Cardiac muscle cell (in vitro differentiated cells and primary cell): ENCODE measurements around the gene TRMT61A. TPM values are rescaled to one million over a fixed set of nuclear protein-coding genes. Genes with fewer than 3 reads are reported as not detected.

Experiments used
- DNase-seq, 2 donors: peaks; one replicate each; pipeline versions ENCODE4 v3.0.0 to v3.0.0-alpha.2; 2010 to 2017; ENCODE audit warnings: low read depth in 1 of 2, low spot score in 1 of 2
- H3K27ac ChIP-seq: fragments of 200-600 bp; sonication (generic); 2 replicates; pipeline ENCODE4 v1.5.1; 2016
- H3K27me3 ChIP-seq: fragments of 200-600 bp; sonication (generic); 2 replicates; pipeline ENCODE4 v1.6.0; 2016; ENCODE audit warnings: control low read depth
- H3K36me3 ChIP-seq: fragments of 200-600 bp; sonication (generic); 2 replicates; pipeline ENCODE4 v1.5.1; 2016; ENCODE audit warnings: control low read depth
- H3K4me1 ChIP-seq: fragments of 200-600 bp; sonication (generic); 2 replicates; pipeline ENCODE4 v1.8.1; 2017; ENCODE audit warnings: low read depth, mild to moderate bottlenecking, mixed run types
- H3K4me3 ChIP-seq: fragments of 200-600 bp; sonication (generic); 2 replicates; pipeline ENCODE4 v1.5.1; 2016; ENCODE audit warnings: mild to moderate bottlenecking
- H3K9me3 ChIP-seq: fragments of 200-600 bp; sonication (generic); 2 replicates; pipeline ENCODE4 v1.5.1; 2017; ENCODE audit warnings: low read depth, mild to moderate bottlenecking, control low read depth
- CTCF ChIP-seq: IDR thresholded peaks from 2 replicates; pipeline ENCODE4 v1.5.1; 2012; ENCODE audit warnings: low read depth, mild to moderate bottlenecking, low read length
- polyA plus RNA-seq: library from polyadenylated mRNA; unstranded; fragments of >200 nt; fragmentation: Nextera tagmentation; extraction: Ambion mirVana; gene quantifications from 2 replicates; pipeline ENCODE4 v1.2.1, GENCODE V29; 2016
- total RNA-seq: library from RNA; depleted of rRNA; stranded (reverse); fragments of >200 nt; gene quantifications from 2 replicates; pipeline ENCODE4 v1.2.3, GENCODE V29; 2016

TRMT61A gene
- total and polyA plus RNA-seq, 2 experiments from 2014 or later: 7.4 to 7.5 TPM

GRCh38 chr14:103578401-103579075 is 49.5 kb downstream of the TRMT61A start:
- no peak for TF ChIP-seq CTCF
- H3K36me3 ChIP-seq: peaks cover 7% of the 10 kb centered on the region
- H3K27me3 ChIP-seq: no peaks in the 10 kb centered on the region
- no peak overlapping the region for H3K4me3 ChIP-seq
- DNase-seq: no peak
- no peaks in the 10 kb centered on the region for H3K9me3 ChIP-seq
- peaks cover 7% of the 10 kb centered on the region for H3K4me1 ChIP-seq
- no peak overlapping the region for H3K27ac ChIP-seq

- no peak for TF ChIP-seq CTCF
Observed at GRCh38 chr14:103581206-103581605, 52.2 kb downstream of the TRMT61A start.

GRCh38 chr14:103581954-103582703 is 53.1 kb downstream of the TRMT61A start:
- no peak for TF ChIP-seq CTCF
- H3K36me3 ChIP-seq: peaks cover 3% of the 10 kb centered on the region
- no peak overlapping the region for H3K27ac ChIP-seq
- DNase-seq: no peak
- H3K9me3 ChIP-seq: no peaks in the 10 kb centered on the region
- no peaks in the 10 kb centered on the region for H3K4me1 ChIP-seq
- H3K27me3 ChIP-seq: no peaks in the 10 kb centered on the region
- no peak overlapping the region for H3K4me3 ChIP-seq

More at GRCh38 chr14:103581206-103581605, 52.2 kb downstream of the TRMT61A start:
- DNase-seq: no peak
- Histone ChIP-seq H3K4me3 (no peak overlapping the region), H3K9me3 (no peaks in the 10 kb centered on the region), H3K27me3 (no peaks in the 10 kb centered on the region), H3K36me3 (peaks cover 4% of the 10 kb centered on the region), H3K4me1 (peaks cover 6% of the 10 kb centered on the region), H3K27ac (no peak overlapping the region)

GRCh38 chr14:103584326-103584915 is 55.4 kb downstream of the TRMT61A start:
- Histone ChIP-seq H3K4me1 (no peaks in the 10 kb centered on the region), H3K27ac (no peak overlapping the region), H3K36me3 (no peaks in the 10 kb centered on the region), H3K4me3 (no peak overlapping the region), H3K9me3 (no peaks in the 10 kb centered on the region), H3K27me3 (no peaks in the 10 kb centered on the region)
- no peak for DNase-seq
- no peak for TF ChIP-seq CTCF

Other genes with a start within 250 kb of the TRMT61A start
- 132 and 149 TPM in 2 replicates for gene EIF5, start 195.0 kb upstream of the TRMT61A start, total RNA-seq
- 318 and 441 TPM in 2 replicates for gene EIF5, start 195.0 kb upstream of the TRMT61A start, polyA plus RNA-seq
- 69.4 and 88.3 TPM in 2 replicates for gene MARK3, start 143.8 kb upstream of the TRMT61A start, total RNA-seq
- gene MARK3, start 143.8 kb upstream of the TRMT61A start, polyA plus RNA-seq: 72.9 and 97.4 TPM in 2 replicates
- 169 and 324 TPM in 2 replicates for gene CKB, start 6.4 kb upstream of the TRMT61A start, total RNA-seq
- 177 and 327 TPM in 2 replicates for gene CKB, start 6.4 kb upstream of the TRMT61A start, polyA plus RNA-seq
- 17.4 and 17.6 TPM in 2 replicates for gene BAG5, start 33.5 kb downstream of the TRMT61A start, total RNA-seq
- 17.6 and 19.6 TPM in 2 replicates for gene BAG5, start 33.5 kb downstream of the TRMT61A start, polyA plus RNA-seq
- 31.3 and 33.8 TPM in 2 replicates for gene COA8, start 33.8 kb downstream of the TRMT61A start, total RNA-seq
- 68.2 and 69.3 TPM in 2 replicates for gene COA8, start 33.8 kb downstream of the TRMT61A start, polyA plus RNA-seq
- gene KLC1, start 100.0 kb downstream of the TRMT61A start, total RNA-seq: 252 and 365 TPM in 2 replicates
- gene KLC1, start 100.0 kb downstream of the TRMT61A start, polyA plus RNA-seq: 167 and 190 TPM in 2 replicates
- gene XRCC3, start 186.3 kb downstream of the TRMT61A start, total RNA-seq: 19.1 and 27.5 TPM in 2 replicates
- 12.1 and 15.8 TPM in 2 replicates for gene XRCC3, start 186.3 kb downstream of the TRMT61A start, polyA plus RNA-seq
- gene ZFYVE21, start 186.6 kb downstream of the TRMT61A start, total RNA-seq: 118 and 135 TPM in 2 replicates
- gene ZFYVE21, start 186.6 kb downstream of the TRMT61A start, polyA plus RNA-seq: 120 and 127 TPM in 2 replicates